Hepatocyte (in vitro differentiated cells): Measurements from ENCODE around the gene KIAA0586. TPM values are rescaled to one million over a fixed set of nuclear protein-coding genes. Genes with fewer than 3 reads are reported as not detected.

Experiments used
- DNase-seq: peaks from one replicate; pipeline ENCODE4 v3.0.0-alpha.2; 2016; ENCODE audit warnings: low spot score
- H2AFZ ChIP-seq: fragments of 200-600 bp; sonication (generic); 2 replicates; pipeline ENCODE4 v1.6.0; 2016; ENCODE audit warnings: antibody characterized with exemption, mild to moderate bottlenecking
- H3K27ac ChIP-seq: fragments of 200-600 bp; sonication (generic); 2 replicates; pipeline ENCODE4 v1.5.1; 2016; ENCODE audit warnings: mild to moderate bottlenecking
- H3K27me3 ChIP-seq: fragments of 200-600 bp; sonication (generic); 2 replicates; pipeline ENCODE4 v1.6.1; 2016
- H3K36me3 ChIP-seq: fragments of 200-600 bp; sonication (generic); replicated peaks from 2 replicates; pipeline ENCODE4 v1.5.1; 2016; ENCODE audit warnings: low read depth; ENCODE audit not compliant: insufficient read depth
- H3K4me1 ChIP-seq: fragments of 200-600 bp; sonication (generic); 2 replicates; pipeline ENCODE4 v1.5.1; 2016; ENCODE audit warnings: mild to moderate bottlenecking, moderate library complexity; ENCODE audit not compliant: insufficient read depth
- H3K4me2 ChIP-seq: fragments of 200-600 bp; sonication (generic); 2 replicates; pipeline ENCODE4 v1.6.0; 2016
- H3K4me3 ChIP-seq: fragments of 200-600 bp; sonication (generic); 2 replicates; pipeline ENCODE4 v1.5.1; 2016; ENCODE audit warnings: mild to moderate bottlenecking
- H3K79me2 ChIP-seq: fragments of 200-600 bp; sonication (generic); 2 replicates; pipeline ENCODE4 v1.6.0; 2017; ENCODE audit warnings: mild to moderate bottlenecking
- H3K9me2 ChIP-seq: fragments of 200-600 bp; sonication (generic); replicated peaks from 2 replicates; pipeline ENCODE4 v1.6.0; 2017; ENCODE audit warnings: mild to moderate bottlenecking; ENCODE audit not compliant: insufficient read depth
- H3K9me3 ChIP-seq: fragments of 200-600 bp; sonication (generic); 2 replicates; pipeline ENCODE4 v1.5.1; 2016; ENCODE audit warnings: low read depth, mild to moderate bottlenecking
- H4K20me1 ChIP-seq: fragments of 200-600 bp; sonication (generic); 2 replicates; pipeline ENCODE4 v1.6.0; 2016; ENCODE audit warnings: mild to moderate bottlenecking; ENCODE audit not compliant: insufficient read depth, poor library complexity, severe bottlenecking
- EZH2 ChIP-seq: fragments of 200-600 bp; sonication (generic); IDR thresholded peaks from 2 replicates; pipeline ENCODE4 v1.6.1; 2016; ENCODE audit warnings: antibody characterized with exemption, mild to moderate bottlenecking, borderline replicate concordance
- EZH2phosphoT487 ChIP-seq: fragments of 200-600 bp; sonication (generic); IDR thresholded peaks from one replicate; pipeline ENCODE4 v1.6.1; 2018; ENCODE audit warnings: antibody characterized with exemption, mild to moderate bottlenecking, low read depth, moderate library complexity; ENCODE audit not compliant: unreplicated experiment, severe bottlenecking
- WGBS: methylation state at CpG from one replicate; pipeline ENCODE4 v1.1.6; 2016; ENCODE audit warnings: low lambda C conversion rate; ENCODE audit errors: missing lambda C conversion rate; 5-methylcytosine and 5-hydroxymethylcytosine counted together
- polyA plus RNA-seq: library from polyadenylated mRNA; unstranded; fragments of >200 nt; fragmentation: Nextera tagmentation; extraction: Ambion mirVana; gene quantifications from 2 replicates; pipeline ENCODE4 v1.2.1, GENCODE V29; 2016
- total RNA-seq: library from RNA; depleted of rRNA; stranded (reverse); fragments of >200 nt; gene quantifications from 2 replicates; pipeline ENCODE4 v1.2.3, GENCODE V29; 2014
- TF ChIP-seq, protein P1 (sequence below): fragments of 200-600 bp; sonication (generic); IDR thresholded peaks from 2 replicates; pipeline ENCODE4 v1.5.1; 2016; ENCODE audit warnings: antibody characterized with exemption, mild to moderate bottlenecking; ENCODE audit not compliant: poor library complexity

The KIAA0586 gene
- total and polyA plus RNA-seq, 2 experiments from 2014 or later = 7.3 to 21.4 TPM

DNA sequence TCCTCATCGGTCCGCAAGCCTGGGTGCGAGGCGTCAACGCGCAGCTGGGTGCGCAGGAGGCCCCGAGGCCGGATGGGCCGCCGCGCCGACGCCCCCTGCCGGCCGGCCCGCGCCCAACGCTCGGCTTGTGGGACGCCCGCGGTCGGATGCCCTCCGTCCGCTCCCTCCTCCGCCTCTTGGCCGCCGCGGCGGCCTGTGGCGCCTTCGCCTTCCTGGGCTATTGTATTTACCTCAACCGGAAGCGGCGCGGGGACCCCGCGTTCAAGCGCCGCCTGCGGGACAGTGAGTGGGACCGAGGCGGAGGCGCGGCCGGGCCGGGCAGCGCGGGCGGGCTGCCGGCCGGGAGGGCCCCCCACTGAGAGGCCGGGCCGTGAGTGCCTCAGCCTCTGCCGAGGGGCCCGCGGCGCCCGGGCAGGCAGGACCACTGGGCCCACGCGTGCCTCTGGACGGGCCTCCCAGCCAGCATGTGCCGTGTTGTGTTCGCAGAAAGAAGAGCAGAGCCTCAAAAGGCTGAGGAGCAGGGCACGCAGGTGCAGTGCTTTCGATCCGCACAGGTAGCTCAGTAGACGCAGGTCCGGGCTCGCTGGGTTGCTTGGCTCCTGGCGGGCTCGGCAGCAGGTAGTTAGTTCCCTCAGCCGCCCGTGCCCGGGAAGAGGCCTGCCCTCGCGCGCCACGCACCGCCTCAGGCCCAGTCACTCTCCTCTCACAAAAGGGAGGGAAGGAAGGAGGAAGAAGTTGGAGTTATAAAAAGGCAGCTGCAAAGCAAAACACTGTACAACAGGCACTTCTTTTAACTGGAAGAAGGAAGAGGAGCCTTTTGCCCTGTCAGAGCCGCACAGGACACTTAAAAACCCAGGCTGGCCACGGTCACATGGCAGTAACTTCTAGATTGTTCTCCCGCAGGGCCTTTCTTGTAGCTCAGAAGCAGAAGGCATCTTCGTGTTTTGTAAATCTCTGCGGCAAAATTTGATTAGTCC lies 31.4 kb upstream of the KIAA0586 start, which contains the start of gene TOMM20L:
Gene TOMM20L (plus strand): TSS at position 119 of the 977 bp plus-strand sequence. CDS start 28 bp downstream, at position 147.
- Histone ChIP-seq H3K9me3 (no peaks in the 10 kb centered on the region), H4K20me1 (no peaks in the 10 kb centered on the region), H3K9me2 (no peaks in the 10 kb centered on the region), H3K4me3 (peak within 1 kb of the TSS; percentile 49), H3K4me2 (peak within 1 kb of the TSS; percentile 89), H3K4me1 (peaks cover 4% of the 10 kb centered on the region), H3K27ac (peak within 1 kb of the TSS; percentile 88), H2AFZ (peak within 1 kb of the TSS; percentile 90), H3K36me3 (no peaks in the 10 kb centered on the region), H3K79me2 (no peaks in the 10 kb centered on the region), H3K27me3 (no peaks in the 10 kb centered on the region)
- peak; percentile 87 for DNase-seq
- TF ChIP-seq, protein P1, sequence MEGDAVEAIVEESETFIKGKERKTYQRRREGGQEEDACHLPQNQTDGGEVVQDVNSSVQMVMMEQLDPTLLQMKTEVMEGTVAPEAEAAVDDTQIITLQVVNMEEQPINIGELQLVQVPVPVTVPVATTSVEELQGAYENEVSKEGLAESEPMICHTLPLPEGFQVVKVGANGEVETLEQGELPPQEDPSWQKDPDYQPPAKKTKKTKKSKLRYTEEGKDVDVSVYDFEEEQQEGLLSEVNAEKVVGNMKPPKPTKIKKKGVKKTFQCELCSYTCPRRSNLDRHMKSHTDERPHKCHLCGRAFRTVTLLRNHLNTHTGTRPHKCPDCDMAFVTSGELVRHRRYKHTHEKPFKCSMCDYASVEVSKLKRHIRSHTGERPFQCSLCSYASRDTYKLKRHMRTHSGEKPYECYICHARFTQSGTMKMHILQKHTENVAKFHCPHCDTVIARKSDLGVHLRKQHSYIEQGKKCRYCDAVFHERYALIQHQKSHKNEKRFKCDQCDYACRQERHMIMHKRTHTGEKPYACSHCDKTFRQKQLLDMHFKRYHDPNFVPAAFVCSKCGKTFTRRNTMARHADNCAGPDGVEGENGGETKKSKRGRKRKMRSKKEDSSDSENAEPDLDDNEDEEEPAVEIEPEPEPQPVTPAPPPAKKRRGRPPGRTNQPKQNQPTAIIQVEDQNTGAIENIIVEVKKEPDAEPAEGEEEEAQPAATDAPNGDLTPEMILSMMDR = peak; percentile 65
- TF ChIP-seq EZH2phosphoT487 (no peak), EZH2 (no peak)
- 11% methylated on average over 54 of the region's 86 CpGs for WGBS

DNA sequence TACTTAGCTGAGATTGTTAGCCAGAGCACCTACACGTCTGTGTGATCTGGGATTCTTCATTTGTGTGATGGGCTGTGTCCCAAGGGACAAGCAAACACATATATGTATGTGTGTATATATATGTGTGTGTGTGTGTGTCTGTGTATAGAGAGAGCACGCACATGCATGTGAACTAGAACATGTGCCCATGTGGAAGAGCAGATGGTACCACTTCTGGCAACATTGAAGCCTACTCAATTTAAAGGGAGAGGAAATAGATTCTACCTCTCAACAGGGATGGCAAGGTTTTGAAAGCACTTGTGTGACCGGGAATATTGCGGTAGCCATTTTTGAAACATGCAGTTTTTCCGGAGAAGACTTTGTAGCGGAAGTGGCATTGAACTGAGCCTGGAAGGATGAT lies 30.4 kb upstream of the KIAA0586 start:
- no peak overlapping the region for H3K27ac ChIP-seq
- no peaks in the 10 kb centered on the region for H4K20me1 ChIP-seq
- DNase-seq = no peak
- no peaks in the 10 kb centered on the region for H3K27me3 ChIP-seq
- H3K9me3 ChIP-seq = no peaks in the 10 kb centered on the region
- TF ChIP-seq, protein P1 = no peak
- WGBS = 90% methylated on average over 6 of the region's 6 CpGs
- no peak overlapping the region for H3K4me3 ChIP-seq
- H3K4me1 ChIP-seq = peaks cover 4% of the 10 kb centered on the region
- H3K9me2 ChIP-seq = no peaks in the 10 kb centered on the region
- no peaks in the 10 kb centered on the region for H3K36me3 ChIP-seq
- H3K79me2 ChIP-seq = no peaks in the 10 kb centered on the region
- no peak overlapping the region for H2AFZ ChIP-seq
- H3K4me2 ChIP-seq = no peak overlapping the region

DNA sequence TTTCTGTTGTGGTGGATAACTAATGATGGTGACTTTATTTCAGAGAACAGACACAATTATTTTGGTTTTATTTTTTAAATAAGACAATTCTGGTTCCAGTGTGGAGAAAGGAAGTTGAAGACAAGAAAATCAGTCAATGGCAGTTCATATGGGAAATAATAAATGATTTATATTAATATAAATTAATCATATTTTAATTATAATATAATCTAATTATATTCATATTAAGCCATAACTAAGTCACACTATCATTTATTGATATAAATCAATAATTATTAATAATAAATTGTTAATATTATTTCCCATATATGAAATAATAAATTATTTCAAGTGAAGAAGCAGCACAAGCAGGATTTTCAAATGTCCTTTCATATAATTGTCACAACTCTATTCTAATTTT lies 29.0 kb upstream of the KIAA0586 start:
- Histone ChIP-seq H3K27me3 (no peaks in the 10 kb centered on the region), H3K79me2 (no peaks in the 10 kb centered on the region), H3K4me2 (no peak overlapping the region), H3K4me1 (peaks cover 4% of the 10 kb centered on the region), H3K4me3 (no peak overlapping the region), H4K20me1 (no peaks in the 10 kb centered on the region), H3K27ac (no peak overlapping the region), H3K36me3 (no peaks in the 10 kb centered on the region), H3K9me2 (no peaks in the 10 kb centered on the region), H2AFZ (no peak overlapping the region), H3K9me3 (no peaks in the 10 kb centered on the region)
- no peak for DNase-seq
- TF ChIP-seq EZH2 = no peak

DNA sequence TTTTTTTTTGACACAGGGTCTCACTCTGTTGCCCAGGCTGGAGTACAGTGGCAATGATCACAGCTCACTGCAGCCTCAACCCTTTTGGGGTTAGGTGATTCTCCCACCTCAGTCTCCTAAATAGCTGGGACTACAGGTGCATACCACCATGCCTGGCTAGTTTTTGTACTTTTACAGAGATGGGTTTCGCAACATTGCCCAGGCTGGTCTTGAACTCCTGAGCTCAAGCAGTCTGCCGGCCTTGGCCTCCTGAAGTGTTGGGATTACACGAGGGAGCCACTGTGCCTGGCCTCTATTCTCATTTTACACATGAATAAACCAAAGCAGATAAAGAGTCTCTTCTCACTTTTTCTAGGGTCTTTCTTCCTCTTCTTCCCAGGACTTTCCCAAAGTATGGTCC lies 28.6 kb upstream of the KIAA0586 start:
- peaks cover 4% of the 10 kb centered on the region for H3K4me1 ChIP-seq
- DNase-seq = no peak
- H3K27me3 ChIP-seq = no peaks in the 10 kb centered on the region
- no peaks in the 10 kb centered on the region for H4K20me1 ChIP-seq
- no peak overlapping the region for H3K27ac ChIP-seq
- no peaks in the 10 kb centered on the region for H3K9me3 ChIP-seq
- H3K36me3 ChIP-seq = no peaks in the 10 kb centered on the region
- no peaks in the 10 kb centered on the region for H3K9me2 ChIP-seq
- no peak overlapping the region for H3K4me3 ChIP-seq
- H3K4me2 ChIP-seq = no peak overlapping the region
- no peak overlapping the region for H2AFZ ChIP-seq
- TF ChIP-seq EZH2 = no peak
- TF ChIP-seq, protein P1 = no peak
- TF ChIP-seq EZH2phosphoT487 = no peak
- WGBS = 90% methylated on average over 3 of the region's 3 CpGs
- H3K79me2 ChIP-seq = no peaks in the 10 kb centered on the region
